Gastroesophageal sphincter (tissue), 3 donors: ENCODE data around the gene TEX29.

Experiments
- POLR2A ChIP-seq, 2 donors: fragments of 450-650 bp; IDR thresholded peaks; one replicate each; pipeline ENCODE4 v1.6.1; 2017; ENCODE audit warnings: antibody characterized with exemption in 2 of 2, mild to moderate bottlenecking in 2 of 2, moderate library complexity in 1 of 2
- TF ChIP-seq, protein P1 (sequence below), 4 experiments: fragments of 200-600 bp in 2 of 4; fragments of 450-650 bp in 2 of 4; sonication (generic) in 1 of 4; IDR thresholded peaks; one replicate each; pipeline ENCODE4 v1.5.1; 2017 to 2019; ENCODE audit warnings: antibody characterized with exemption in 4 of 4, mild to moderate bottlenecking in 2 of 4, moderate library complexity in 2 of 4

DNA sequence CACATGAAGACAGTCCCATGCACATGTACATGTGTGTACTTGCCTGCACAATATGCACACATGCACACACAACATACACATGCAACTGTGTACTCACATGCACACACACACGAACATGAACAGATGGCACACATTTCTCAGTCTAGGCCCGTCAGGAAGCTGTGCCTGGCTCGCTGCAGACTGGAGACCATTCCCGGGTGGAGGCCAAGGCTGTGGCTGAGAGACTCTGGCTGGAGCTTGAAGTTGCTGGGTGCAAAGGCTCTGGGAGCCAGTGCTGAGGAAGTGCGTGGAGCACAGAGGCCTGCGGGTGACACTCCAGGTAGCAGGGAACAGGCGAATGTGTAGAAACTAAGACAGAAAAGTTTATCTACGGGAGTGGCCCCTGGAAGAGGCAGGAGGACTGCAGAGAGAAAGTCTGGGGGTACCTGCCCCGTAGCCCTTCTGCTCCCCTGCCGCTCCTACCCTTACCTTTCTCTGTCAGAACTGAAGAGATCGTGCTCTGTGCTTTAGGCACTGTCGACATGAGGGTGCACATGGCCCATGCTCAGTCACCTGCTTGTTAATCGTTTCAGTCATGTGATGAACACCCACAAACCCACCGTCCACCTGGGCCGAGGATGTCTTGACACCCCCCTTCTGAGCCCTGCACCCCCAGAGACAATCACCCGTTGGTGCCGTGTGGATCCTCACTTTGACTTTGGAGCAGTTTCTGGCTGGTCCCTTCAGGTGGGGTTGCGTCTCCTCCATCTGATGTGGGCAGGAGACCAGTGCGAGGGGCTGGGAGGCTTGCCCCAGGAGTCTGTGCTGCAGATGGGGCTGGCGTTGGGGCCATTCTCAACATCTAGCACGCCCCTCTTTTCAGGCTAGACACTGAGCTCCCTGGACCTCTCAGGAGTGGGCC, 69.4 kb downstream of the TEX29 start:
- TF ChIP-seq, protein P1, sequence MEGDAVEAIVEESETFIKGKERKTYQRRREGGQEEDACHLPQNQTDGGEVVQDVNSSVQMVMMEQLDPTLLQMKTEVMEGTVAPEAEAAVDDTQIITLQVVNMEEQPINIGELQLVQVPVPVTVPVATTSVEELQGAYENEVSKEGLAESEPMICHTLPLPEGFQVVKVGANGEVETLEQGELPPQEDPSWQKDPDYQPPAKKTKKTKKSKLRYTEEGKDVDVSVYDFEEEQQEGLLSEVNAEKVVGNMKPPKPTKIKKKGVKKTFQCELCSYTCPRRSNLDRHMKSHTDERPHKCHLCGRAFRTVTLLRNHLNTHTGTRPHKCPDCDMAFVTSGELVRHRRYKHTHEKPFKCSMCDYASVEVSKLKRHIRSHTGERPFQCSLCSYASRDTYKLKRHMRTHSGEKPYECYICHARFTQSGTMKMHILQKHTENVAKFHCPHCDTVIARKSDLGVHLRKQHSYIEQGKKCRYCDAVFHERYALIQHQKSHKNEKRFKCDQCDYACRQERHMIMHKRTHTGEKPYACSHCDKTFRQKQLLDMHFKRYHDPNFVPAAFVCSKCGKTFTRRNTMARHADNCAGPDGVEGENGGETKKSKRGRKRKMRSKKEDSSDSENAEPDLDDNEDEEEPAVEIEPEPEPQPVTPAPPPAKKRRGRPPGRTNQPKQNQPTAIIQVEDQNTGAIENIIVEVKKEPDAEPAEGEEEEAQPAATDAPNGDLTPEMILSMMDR (IDR thresholded peaks at IDR 0.05): no peak
- TF ChIP-seq POLR2A (IDR thresholded peaks at IDR 0.05): no peak
